ENCODE data around the gene COBL.
A peak's percentile ranks its signal among the peaks of the same experiment; 100 is the strongest.
"Not testable (repeated sequence)": the region's sequence is repeated elsewhere in the genome, so short reads cannot be mapped to it uniquely, and the experiment has no call there.

COBL gene

DNA sequence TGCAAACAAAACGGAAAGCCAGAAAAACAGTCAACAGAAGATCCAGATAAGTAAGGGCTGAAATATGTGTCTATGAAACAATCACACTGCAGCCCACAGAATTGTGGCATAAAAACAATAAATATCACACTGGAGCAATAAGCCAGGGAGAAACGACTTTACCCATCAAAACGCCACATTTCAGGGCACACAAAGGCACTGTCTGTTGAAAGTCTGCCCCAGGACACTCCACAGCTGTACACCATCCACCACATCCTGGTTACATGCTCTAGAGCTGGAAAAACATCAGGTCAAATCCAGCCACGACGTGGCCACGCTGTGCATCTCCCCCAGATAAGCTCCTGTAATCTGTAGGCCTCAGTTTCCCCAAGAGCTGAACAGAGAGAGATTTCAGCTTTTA lies 88.7 kb downstream of the COBL start:
- no peak for DNase-seq

GRCh38 chr7:51226916-51227535 lies 89.6 kb downstream of the COBL start:
- DNase-seq: no peak

DNA sequence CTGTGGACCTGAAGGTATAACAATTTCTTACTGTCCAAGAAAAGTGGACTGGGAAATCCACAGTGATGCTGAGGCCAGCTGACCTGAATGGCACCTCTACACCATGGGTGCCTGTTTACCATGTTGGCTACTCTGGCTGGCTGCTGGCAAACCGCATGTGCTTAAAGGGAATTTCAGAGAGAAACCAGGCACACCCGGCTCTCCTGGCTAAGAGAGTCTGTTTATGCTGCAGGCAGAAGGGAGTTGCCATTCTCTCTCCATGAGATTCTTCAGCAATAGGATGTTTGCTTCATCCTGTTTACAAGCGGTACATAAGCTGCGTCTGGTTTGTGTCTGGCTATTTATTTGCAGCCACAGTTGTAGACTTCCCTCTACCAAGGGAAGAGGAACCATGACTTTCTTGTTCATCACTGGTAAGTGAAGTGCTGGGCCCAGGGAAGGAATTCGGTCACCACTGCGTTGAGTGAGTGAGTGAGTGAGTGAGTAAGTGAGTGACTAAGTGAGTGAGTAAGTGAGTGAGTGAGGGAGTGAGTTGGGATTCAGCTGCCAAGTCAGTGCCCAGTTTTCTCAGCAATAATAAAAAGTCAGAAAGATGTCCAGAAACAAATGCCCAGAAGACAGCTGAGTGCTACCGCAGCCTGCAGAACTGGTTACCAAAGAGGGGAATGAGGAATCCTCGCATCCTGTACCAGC lies 90.4 kb downstream of the COBL start:
- DNase-seq: no peak

DNA sequence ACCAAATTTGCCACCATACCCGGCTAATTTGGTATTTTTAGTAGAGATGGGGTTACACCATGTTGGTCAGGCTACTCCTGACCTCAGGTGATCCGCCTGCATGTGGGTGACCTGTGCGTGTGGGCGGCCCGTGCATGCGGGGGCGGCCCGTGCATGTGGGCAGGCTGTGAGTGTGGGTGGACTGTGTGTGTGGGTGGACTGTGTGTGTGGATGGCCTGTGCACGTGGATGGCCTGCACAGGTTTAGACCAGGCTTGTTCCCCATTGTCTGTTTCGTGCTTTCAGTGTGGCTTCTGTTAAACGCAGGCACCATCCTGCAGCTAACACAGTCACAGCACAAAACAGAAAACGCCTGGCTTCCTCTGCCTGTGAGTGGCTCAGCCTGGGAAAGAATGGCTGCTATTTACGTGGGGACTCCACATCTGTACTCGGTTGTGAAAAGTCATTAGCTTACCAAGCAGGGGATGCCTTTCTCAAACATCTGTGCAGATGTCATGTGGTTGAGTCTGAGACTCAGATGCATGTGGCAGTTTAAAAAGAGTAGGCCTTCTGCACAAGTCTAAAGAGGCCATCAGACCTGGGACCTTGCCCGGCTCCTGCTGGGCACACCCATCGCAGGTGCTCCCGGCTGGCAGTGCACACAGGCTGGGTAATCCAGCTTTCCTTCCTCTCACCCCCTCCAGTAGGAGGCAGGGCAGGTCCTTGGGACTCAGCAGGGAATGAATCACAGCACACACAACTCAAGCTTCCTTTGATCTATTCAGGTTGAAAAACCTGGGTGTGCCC lies 91.6 kb downstream of the COBL start:
- DNase-seq: peak; percentile 29

- DNase-seq: no peak
Observed at GRCh38 chr7:51223505-51223904, 93.1 kb downstream of the COBL start.

GRCh38 chr7:51222916-51223315 lies 93.7 kb downstream of the COBL start:
- no peak for DNase-seq

DNA sequence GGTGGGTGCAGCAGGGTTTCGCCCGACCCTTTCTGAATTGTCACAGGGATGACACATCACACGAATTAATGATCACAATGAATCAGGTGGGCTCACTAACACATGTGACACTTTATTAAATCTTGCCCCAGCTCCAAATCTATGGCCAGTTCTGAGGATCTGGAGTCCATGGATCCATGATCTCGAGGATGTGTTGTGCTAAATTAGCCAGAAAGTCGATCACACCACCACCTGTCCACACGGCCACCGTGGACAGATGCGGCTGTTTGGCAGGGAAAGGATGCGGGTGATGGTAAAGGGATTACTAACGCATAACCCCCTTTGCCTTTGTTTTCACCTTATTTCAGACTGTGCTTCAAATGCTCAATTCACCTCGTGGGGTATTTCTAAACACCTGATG lies 96.4 kb downstream of the COBL start:
- no peak for DNase-seq

- DNase-seq: no peak
Observed at GRCh38 chr7:51219261-51219988, 97.2 kb downstream of the COBL start.

- DNase-seq: no peak
Observed at GRCh38 chr7:51217804-51218203, 98.8 kb downstream of the COBL start.

GRCh38 chr7:51214098-51214497 lies 102.5 kb downstream of the COBL start:
- no peak for DNase-seq

DNA sequence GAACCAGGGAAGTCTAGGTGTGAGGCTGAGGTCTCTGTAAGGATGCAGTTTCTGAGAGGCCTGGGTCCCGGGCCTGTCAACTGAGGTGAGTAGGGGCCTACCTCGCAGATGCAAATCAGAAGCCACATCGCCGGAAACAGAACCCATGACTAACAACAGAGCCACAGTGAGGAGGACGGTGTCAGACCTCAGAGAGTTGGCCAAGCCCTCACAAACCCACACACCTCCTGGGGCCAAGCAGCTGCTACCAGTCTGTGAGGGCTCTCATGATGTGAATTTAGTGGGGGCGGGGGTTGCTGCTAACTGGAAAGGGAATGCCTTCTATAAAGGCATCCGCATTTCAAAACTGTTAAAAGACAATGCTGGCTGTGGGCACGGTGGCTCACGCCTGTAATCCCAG lies 103.0 kb downstream of the COBL start:
- no peak for DNase-seq

DNA sequence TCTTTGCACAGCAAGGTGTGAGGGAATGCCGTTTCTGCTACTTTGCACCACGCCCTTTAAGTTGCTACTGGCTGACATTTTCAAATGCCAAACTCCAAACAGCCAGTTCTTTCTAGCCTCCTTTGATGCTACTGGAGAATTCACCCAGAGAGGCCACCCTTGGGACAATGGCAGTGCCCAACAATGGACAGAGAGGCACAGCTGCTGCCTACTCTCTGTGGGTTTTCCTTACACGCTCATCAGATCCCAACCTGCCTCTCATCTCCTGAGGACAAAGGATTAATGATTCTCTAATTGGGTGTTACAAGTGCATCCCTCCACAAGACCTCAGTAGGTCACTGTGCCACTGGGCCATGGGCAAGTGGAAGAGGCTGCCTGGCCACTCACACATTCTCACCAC lies 105.8 kb downstream of the COBL start:
- no peak for DNase-seq

- DNase-seq: no peak
Observed at GRCh38 chr7:51209426-51209825, 107.2 kb downstream of the COBL start.

DNA sequence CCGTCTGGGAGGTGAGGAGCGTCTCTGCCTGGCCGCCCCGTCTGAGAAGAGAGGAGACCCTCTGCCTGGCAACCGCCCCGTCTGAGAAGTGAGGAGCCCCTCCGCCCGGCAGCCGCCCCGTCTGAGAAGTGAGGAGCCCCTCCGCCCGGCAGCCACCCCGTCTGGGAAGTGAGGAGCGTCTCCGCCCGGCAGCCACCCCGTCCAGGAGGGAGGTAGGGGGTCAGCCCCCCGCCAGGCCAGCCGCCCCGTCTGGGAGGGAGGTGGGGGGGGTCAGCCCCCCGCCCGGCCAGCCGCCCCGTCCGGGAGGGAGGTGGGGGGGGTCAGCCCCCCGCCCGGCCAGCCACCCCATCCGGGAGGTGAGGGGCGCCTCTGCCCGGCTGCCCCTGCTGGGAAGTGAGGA lies 108.5 kb downstream of the COBL start:
- not testable (repeated sequence) for DNase-seq

DNA sequence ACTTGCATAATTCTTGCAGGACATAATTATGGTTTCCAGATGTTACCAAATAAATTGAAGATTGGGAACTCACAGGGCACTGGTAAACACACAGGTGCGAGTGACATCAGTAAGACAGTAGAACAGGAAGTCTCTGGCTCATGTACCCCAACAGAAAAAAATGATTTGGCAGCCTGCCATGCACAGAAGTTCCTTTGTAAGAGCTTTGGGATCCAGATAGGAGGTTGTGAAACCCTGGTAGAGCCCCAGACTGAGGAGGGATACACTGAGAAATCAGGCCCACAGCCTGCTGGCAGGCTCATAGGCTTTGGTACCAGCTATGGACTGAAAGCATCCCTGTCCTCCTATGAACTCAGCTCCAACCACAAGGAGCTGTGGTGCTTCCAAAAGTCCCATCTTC lies 118.0 kb downstream of the COBL start:
- DNase-seq: no peak

DNA sequence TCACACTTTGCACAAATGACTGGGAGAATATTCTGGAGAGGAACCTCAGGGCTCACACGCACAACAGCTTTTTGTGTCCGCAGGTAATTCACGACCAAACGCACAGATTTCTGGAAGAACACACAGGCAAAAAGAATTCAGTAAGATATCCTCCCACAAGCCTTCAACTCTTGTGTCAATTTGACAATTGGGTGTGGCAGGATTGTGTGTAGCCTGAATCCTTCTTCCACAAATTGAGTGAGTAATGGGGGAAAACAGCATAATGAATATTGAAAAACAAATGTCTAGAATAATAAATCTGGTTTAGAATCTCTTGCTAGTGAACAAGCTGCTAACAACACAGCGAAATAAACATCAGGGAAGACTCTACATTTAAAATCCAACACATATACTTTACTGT lies 125.6 kb downstream of the COBL start:
- no peak for DNase-seq

DNA sequence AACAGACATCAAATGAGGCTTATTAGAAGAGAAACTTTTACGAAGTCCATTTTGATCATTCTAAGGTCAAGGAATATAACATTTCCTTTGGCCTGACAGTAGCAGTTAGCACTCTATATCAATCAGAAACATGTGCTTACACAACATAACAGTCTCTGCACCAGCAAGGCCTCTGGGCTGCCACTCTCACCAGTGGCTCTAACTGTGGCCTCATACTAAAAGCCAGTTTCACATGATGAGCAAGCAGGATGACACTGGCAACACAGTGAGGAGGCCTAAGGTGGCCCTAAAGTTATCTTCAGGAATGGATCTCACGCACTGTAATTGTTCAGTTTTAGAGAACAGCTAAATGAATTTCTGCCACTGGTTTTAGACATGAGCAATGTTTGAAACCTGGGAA lies 126.8 kb downstream of the COBL start:
- no peak for DNase-seq

GRCh38 chr7:51188987-51189386 lies 127.6 kb downstream of the COBL start:
- no peak for DNase-seq

DNA sequence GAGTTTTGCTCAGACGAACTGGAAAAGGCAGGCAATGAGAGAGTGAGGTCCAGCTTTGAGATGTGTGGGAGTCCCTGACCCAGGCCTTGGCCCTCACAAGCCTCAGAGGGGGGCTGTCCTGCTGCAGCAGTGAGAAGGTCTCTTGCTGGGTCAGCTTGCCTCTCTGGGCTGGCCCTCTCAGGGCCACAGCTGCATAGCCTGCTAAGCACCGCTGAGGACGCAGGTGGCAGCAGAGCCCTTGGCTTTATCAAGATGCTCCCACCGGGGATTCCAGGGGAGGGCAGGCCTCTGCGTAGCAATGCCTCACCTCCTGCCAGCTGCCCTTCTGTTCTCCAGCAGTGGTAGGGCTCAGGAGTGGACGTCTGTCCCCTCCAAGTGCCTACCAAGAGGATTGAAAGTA lies 128.7 kb downstream of the COBL start:
- DNase-seq: no peak

GRCh38 chr7:51186531-51186930 lies 130.1 kb downstream of the COBL start:
- DNase-seq: no peak

DNA sequence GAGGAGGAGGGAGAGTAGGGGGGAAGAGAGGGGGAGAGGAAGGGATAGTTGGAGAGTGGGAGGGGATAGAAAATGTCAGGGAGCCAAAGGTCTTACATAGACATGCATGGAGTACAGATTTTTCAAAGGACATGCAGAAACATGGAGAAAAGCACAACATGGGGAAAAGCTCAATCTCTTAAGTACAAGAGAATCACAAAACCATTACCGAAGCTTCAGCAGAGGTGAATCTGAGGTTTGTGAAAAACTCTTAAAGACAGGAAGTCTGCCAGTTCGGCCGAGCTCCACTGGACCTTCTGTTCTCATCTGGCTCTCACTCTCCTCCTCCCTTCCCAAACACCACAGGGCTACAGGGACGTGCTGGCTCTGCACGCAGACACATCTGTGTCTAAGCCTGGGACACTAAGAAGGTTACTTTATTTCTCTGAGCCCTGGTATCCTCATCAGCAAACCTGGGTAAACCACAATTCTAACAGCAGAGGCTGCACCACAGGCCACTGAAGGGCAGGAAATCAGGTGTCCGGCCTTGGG lies 133.9 kb downstream of the COBL start:
- no peak for DNase-seq

DNA sequence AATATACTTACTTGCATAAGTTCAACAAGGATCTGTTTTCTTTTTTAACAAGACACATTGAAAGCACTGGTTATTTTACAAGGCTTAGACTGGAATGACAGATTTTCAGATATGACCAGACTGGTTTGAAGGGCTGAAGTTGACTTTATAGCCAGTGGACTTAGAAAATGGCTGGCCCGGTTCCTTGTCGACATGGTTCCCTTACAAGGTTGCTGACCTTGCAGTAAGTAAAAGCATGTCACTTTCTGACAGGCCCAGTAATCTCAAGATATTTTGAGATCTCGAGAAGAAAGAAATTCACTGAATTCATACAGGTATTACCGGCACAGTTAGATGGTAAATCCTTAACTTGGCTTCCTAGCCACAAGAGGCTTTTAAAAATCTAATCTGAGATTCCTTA lies 136.5 kb downstream of the COBL start:
- no peak for DNase-seq

- no peak for DNase-seq
Observed at GRCh38 chr7:51175992-51176388, 140.6 kb downstream of the COBL start.
